ENCODE measurements around the gene KIF16B. TPM values are rescaled to one million over a fixed set of nuclear protein-coding genes. Genes with fewer than 3 reads are reported as not detected.

Gene KIF16B
- total and polyA plus RNA-seq, 2 of the 13 experiments (the other 11 are each of a cell fraction or from before 2014, with no cell fraction given): 6.9 to 18.0 TPM

DNA sequence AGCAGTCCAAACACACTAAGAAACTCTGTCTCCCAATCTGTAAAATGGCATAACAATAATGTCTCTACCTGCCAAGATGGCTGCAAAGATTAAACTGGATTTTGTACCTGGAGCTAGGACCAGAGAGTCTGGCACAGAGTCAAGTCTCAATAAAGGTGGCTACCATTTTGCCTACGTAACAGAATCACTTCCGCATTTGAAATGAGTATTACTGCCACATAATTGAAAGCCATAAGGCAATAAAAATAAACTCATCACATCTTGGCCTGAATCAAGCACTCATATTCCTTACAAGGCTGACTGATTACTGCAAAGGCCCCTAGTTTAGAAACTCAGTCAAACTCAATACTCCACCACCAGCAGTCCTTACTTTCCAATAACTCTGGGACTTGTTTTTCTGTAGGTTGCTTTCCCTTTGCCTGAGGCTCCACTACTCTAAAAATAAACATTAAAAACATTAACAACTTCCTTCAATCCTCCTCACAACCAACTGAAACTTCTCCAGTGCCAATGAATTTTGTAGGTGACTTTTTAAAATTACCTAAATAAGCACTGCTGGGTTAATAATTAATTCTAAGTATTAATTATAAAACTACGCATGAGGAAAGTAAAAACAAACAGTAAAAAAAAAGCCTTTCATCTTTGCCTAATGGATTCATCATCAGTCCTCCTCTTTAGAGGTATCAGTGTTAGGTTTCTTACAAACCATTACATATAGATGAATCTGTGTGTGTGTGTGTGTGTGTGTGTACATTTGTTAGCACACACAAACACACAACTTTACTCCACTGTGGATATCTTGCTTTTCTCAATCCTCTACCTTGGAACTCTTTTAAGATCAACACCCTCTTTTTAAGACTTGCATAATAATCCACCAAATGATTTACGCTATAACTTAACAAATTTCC lies 3.7 kb downstream of the KIF16B start:
- Histone ChIP-seq H3K4me2 (ENCODE audit: low read depth, low read length) (no peak overlapping the region), H3K4me3 (replicated peaks in 1 of 3; ENCODE audit: insufficient read depth in 1 of 3, low read depth in 2 of 3, low read length in 3 of 3) (no peak overlapping the region), H2AFZ (ENCODE audit: low read length) (no peak overlapping the region), H3K27ac (ENCODE audit: extremely low read length, insufficient read depth, low read length) (no peak overlapping the region), H4K20me1 (ENCODE audit: insufficient read depth, low read length) (no peaks in the 10 kb centered on the region), H3K9ac (ENCODE audit: insufficient read depth, low read depth, low read length) (no peak overlapping the region), H3K9me3 (ENCODE audit: low read length) (no peaks in the 10 kb centered on the region), H3K4me1 (ENCODE audit: insufficient read depth, low read length) (peaks cover 48% of the 10 kb centered on the region), H3K27me3 (ENCODE audit: control insufficient read depth in 1 of 2, insufficient read depth in 2 of 2, low read length in 2 of 2) (no peaks in the 10 kb centered on the region; a peak in 1 of 5 replicates), H3K79me2 (ENCODE audit: insufficient read depth, low read length) (peaks cover 20% of the 10 kb centered on the region), H3K36me3 (replicated peaks in 1 of 2; ENCODE audit: control insufficient read depth in 1 of 2, insufficient read depth in 2 of 2, low read length in 2 of 2) (no peaks in the 10 kb centered on the region)
- in situ Hi-C loops (cut with HindIII; ENCODE audit: extremely low pct_ligation_motif_present, low pct_unique_long_range_greater_than_20kb) (no loop called here), intact Hi-C loops (cut with micrococcal nuclease; ENCODE audit: unreplicated experiment) (no loop called here)
- no peak for FAIRE-seq
- BruUV-seq (replicated peaks): no TSS peak
- ChIA-PET CTCF (ENCODE audit: low intra/inter-chr PET ratio, low total read pairs) (no interaction called here), POLR2A (no interaction called here)
- WGBS (ENCODE audit: low lambda C conversion rate): 92% methylated on average over 4 of the region's 4 CpGs
- ATAC-seq: no peak
- no peak for DNase-seq (ENCODE audit: low spot score)
- TF ChIP-seq CCAR2 (optimal IDR thresholded peaks at IDR 0.05; ENCODE audit: low read depth, low read length) (no peak), ZNF629 (CRISPR knock-in tag; conservative IDR thresholded peaks at IDR 0.05) (peak; percentile 78), TGIF2 (CRISPR knock-in tag; IDR thresholded peaks at IDR 0.05) (no peak), ZNF761 (CRISPR knock-in tag; conservative IDR thresholded peaks at IDR 0.05) (no peak), NFE2L2 (IDR thresholded peaks at IDR 0.05; ENCODE audit: low read length) (no peak), FOXA1 (IDR thresholded peaks at IDR 0.05) (no peak), FOXA1 (CRISPR knock-in tag; IDR thresholded peaks at IDR 0.05) (no peak), DR1 (CRISPR knock-in tag; IDR thresholded peaks at IDR 0.05) (no peak), ISL2 (CRISPR knock-in tag; IDR thresholded peaks at IDR 0.05) (no peak), ESRRA (CRISPR knock-in tag; IDR thresholded peaks at IDR 0.05; ENCODE audit: low read depth) (no peak)
- TF ChIP-seq, protein P1, sequence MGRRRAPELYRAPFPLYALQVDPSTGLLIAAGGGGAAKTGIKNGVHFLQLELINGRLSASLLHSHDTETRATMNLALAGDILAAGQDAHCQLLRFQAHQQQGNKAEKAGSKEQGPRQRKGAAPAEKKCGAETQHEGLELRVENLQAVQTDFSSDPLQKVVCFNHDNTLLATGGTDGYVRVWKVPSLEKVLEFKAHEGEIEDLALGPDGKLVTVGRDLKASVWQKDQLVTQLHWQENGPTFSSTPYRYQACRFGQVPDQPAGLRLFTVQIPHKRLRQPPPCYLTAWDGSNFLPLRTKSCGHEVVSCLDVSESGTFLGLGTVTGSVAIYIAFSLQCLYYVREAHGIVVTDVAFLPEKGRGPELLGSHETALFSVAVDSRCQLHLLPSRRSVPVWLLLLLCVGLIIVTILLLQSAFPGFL (CRISPR knock-in tag; IDR thresholded peaks at IDR 0.05): no peak
- TF ChIP-seq, protein P2, sequence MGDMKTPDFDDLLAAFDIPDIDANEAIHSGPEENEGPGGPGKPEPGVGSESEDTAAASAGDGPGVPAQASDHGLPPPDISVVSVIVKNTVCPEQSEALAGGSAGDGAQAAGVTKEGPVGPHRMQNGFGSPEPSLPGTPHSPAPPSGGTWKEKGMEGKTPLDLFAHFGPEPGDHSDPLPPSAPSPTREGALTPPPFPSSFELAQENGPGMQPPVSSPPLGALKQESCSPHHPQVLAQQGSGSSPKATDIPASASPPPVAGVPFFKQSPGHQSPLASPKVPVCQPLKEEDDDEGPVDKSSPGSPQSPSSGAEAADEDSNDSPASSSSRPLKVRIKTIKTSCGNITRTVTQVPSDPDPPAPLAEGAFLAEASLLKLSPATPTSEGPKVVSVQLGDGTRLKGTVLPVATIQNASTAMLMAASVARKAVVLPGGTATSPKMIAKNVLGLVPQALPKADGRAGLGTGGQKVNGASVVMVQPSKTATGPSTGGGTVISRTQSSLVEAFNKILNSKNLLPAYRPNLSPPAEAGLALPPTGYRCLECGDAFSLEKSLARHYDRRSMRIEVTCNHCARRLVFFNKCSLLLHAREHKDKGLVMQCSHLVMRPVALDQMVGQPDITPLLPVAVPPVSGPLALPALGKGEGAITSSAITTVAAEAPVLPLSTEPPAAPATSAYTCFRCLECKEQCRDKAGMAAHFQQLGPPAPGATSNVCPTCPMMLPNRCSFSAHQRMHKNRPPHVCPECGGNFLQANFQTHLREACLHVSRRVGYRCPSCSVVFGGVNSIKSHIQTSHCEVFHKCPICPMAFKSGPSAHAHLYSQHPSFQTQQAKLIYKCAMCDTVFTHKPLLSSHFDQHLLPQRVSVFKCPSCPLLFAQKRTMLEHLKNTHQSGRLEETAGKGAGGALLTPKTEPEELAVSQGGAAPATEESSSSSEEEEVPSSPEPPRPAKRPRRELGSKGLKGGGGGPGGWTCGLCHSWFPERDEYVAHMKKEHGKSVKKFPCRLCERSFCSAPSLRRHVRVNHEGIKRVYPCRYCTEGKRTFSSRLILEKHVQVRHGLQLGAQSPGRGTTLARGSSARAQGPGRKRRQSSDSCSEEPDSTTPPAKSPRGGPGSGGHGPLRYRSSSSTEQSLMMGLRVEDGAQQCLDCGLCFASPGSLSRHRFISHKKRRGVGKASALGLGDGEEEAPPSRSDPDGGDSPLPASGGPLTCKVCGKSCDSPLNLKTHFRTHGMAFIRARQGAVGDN (CRISPR knock-in tag; IDR thresholded peaks at IDR 0.05): no peak
- TF ChIP-seq, protein P3, sequence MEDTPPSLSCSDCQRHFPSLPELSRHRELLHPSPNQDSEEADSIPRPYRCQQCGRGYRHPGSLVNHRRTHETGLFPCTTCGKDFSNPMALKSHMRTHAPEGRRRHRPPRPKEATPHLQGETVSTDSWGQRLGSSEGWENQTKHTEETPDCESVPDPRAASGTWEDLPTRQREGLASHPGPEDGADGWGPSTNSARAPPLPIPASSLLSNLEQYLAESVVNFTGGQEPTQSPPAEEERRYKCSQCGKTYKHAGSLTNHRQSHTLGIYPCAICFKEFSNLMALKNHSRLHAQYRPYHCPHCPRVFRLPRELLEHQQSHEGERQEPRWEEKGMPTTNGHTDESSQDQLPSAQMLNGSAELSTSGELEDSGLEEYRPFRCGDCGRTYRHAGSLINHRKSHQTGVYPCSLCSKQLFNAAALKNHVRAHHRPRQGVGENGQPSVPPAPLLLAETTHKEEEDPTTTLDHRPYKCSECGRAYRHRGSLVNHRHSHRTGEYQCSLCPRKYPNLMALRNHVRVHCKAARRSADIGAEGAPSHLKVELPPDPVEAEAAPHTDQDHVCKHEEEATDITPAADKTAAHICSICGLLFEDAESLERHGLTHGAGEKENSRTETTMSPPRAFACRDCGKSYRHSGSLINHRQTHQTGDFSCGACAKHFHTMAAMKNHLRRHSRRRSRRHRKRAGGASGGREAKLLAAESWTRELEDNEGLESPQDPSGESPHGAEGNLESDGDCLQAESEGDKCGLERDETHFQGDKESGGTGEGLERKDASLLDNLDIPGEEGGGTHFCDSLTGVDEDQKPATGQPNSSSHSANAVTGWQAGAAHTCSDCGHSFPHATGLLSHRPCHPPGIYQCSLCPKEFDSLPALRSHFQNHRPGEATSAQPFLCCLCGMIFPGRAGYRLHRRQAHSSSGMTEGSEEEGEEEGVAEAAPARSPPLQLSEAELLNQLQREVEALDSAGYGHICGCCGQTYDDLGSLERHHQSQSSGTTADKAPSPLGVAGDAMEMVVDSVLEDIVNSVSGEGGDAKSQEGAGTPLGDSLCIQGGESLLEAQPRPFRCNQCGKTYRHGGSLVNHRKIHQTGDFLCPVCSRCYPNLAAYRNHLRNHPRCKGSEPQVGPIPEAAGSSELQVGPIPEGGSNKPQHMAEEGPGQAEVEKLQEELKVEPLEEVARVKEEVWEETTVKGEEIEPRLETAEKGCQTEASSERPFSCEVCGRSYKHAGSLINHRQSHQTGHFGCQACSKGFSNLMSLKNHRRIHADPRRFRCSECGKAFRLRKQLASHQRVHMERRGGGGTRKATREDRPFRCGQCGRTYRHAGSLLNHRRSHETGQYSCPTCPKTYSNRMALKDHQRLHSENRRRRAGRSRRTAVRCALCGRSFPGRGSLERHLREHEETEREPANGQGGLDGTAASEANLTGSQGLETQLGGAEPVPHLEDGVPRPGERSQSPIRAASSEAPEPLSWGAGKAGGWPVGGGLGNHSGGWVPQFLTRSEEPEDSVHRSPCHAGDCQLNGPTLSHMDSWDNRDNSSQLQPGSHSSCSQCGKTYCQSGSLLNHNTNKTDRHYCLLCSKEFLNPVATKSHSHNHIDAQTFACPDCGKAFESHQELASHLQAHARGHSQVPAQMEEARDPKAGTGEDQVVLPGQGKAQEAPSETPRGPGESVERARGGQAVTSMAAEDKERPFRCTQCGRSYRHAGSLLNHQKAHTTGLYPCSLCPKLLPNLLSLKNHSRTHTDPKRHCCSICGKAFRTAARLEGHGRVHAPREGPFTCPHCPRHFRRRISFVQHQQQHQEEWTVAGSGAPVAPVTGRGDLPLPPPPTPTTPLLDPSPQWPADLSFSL (CRISPR knock-in tag; IDR thresholded peaks at IDR 0.05): peak; percentile 69; the same call in 1 of the 2 replicates
